OCI-LY7 (cell line): ENCODE measurements around the gene FCHSD2. TPM values are rescaled to one million over a fixed set of nuclear protein-coding genes. Genes with fewer than 3 reads are reported as not detected.

Source experiments
- BruUV-seq: library from RNA; stranded (reverse); fragments of 400-500 nt; replicated peaks from 2 replicates; lab custom pipeline; 2021; lab: Mats Ljungman, UMichigan
- CTCF ChIA-PET: fragments of 300-600 bp; sonication (Branson Sonifier 250); formaldehyde crosslinking; loops from one replicate; lab custom pipeline; 2022; ENCODE audit warnings: antibody characterized with exemption; ENCODE audit not compliant: unreplicated experiment; lab: Charles Lee
- POLR2A ChIA-PET: fragments of 300-600 bp; sonication (Branson Sonifier 250); formaldehyde crosslinking; loops from one replicate; lab custom pipeline; 2022; ENCODE audit warnings: antibody characterized with exemption; lab: Charles Lee
- DNase-seq: peaks from one replicate; pipeline ENCODE4 v3.0.0-alpha.2; 2015; ENCODE audit warnings: low spot score
- H2AFZ ChIP-seq: fragments of 200-600 bp; sonication (generic), shearing (Covaris generic); 2 replicates; pipeline ENCODE4 v1.6.1; 2014; ENCODE audit warnings: mild to moderate bottlenecking, antibody characterized with exemption, low read length, moderate library complexity
- H3K27ac ChIP-seq: fragments of 200-600 bp; sonication (generic); 2 replicates; pipeline ENCODE4 v1.5.1; 2014; ENCODE audit warnings: mixed run types, low read depth, mild to moderate bottlenecking, moderate library complexity, low read length, inconsistent platforms; ENCODE audit not compliant: poor library complexity, severe bottlenecking
- H3K36me3 ChIP-seq: fragments of 200-600 bp; sonication (generic); 2 replicates; pipeline ENCODE4 v1.6.1; 2014; ENCODE audit warnings: mild to moderate bottlenecking, antibody characterized with exemption, low read length, moderate library complexity, mixed read lengths; ENCODE audit not compliant: insufficient read depth
- H3K4me1 ChIP-seq: fragments of 200-600 bp; sonication (generic); 2 replicates; pipeline ENCODE4 v1.5.1; 2014; ENCODE audit warnings: mild to moderate bottlenecking, low read length; ENCODE audit not compliant: insufficient read depth, poor library complexity, severe bottlenecking
- H3K4me2 ChIP-seq: fragments of 200-600 bp; sonication (generic); 2 replicates; pipeline ENCODE4 v1.6.1; 2014; ENCODE audit warnings: mild to moderate bottlenecking, low read length
- H3K4me3 ChIP-seq: fragments of 200-600 bp; sonication (generic); 2 replicates; pipeline ENCODE4 v1.5.1; 2014; ENCODE audit warnings: mild to moderate bottlenecking, low read depth, low read length; ENCODE audit not compliant: poor library complexity, severe bottlenecking
- H3K79me2 ChIP-seq: fragments of 200-600 bp; sonication (generic); 2 replicates; pipeline ENCODE4 v1.6.1; 2016; ENCODE audit warnings: low read depth, mild to moderate bottlenecking, low read length, moderate library complexity, mixed read lengths; ENCODE audit not compliant: insufficient read depth
- H3K9me2 ChIP-seq: fragments of 200-600 bp; sonication (generic); 2 replicates; pipeline ENCODE4 v1.6.1; 2016; ENCODE audit warnings: mild to moderate bottlenecking, low read length, mixed read lengths; ENCODE audit not compliant: insufficient read depth
- H3K9me3 ChIP-seq: fragments of 200-600 bp; sonication (generic); 2 replicates; pipeline ENCODE4 v1.6.1; 2014; ENCODE audit warnings: mild to moderate bottlenecking, mixed run types, low read length, mixed read lengths
- H4K20me1 ChIP-seq: fragments of 200-600 bp; sonication (generic); 2 replicates; pipeline ENCODE4 v1.6.1; 2014; ENCODE audit warnings: mild to moderate bottlenecking, antibody characterized with exemption, low read length, moderate library complexity, mixed read lengths; ENCODE audit not compliant: insufficient read depth
- CTCF ChIP-seq: fragments of 200-600 bp; sonication (generic); conservative IDR thresholded peaks from 2 replicates; pipeline ENCODE4 v1.5.1; 2014; ENCODE audit warnings: mild to moderate bottlenecking, antibody characterized with exemption, low read length, moderate library complexity, mixed read lengths
- EZH2phosphoT487 ChIP-seq: fragments of 200-600 bp; sonication (generic); IDR thresholded peaks from 2 replicates; pipeline ENCODE4 v1.6.1; 2018; ENCODE audit warnings: low read depth, borderline replicate concordance, mild to moderate bottlenecking, mixed run types, antibody characterized with exemption, low read length, moderate library complexity, mixed read lengths
- intact Hi-C: fragments of 100-400 bp; cut with micrococcal nuclease; formaldehyde crosslinking; loops from one replicate; pipeline ENCODE4 v1.10.0; 2022; ENCODE audit not compliant: unreplicated experiment
- total RNA-seq, 2 experiments: library from RNA; depleted of rRNA in 1 of 2; stranded (reverse); fragments of >200 nt in 1 of 2; shearing (Covaris generic) in 1 of 2; gene quantifications; 2 replicates each; pipeline ENCODE4 v1.2.3, GENCODE V29; 2014 to 2022

The FCHSD2 gene
- total RNA-seq, 2 experiments from 2014 or later: 39.0 to 147 TPM

- Histone ChIP-seq H3K4me1 (peaks cover 17% of the 10 kb centered on the region), H4K20me1 (no peaks in the 10 kb centered on the region), H3K4me2 (no peak overlapping the region), H3K79me2 (no peaks in the 10 kb centered on the region), H3K27ac (no peak overlapping the region), H3K9me3 (no peaks in the 10 kb centered on the region), H2AFZ (no peak overlapping the region), H3K9me2 (no peaks in the 10 kb centered on the region), H3K36me3 (no peaks in the 10 kb centered on the region), H3K4me3 (no peak overlapping the region)
- intact Hi-C loops: no loop called here
- CTCF ChIA-PET: no interaction called here
- TF ChIP-seq CTCF (no peak), EZH2phosphoT487 (no peak)
- DNase-seq: no peak
- POLR2A ChIA-PET: no interaction called here
- BruUV-seq: no TSS peak
Observed at GRCh38 chr11:73188301-73188700, 46.2 kb upstream of the FCHSD2 start.

DNA sequence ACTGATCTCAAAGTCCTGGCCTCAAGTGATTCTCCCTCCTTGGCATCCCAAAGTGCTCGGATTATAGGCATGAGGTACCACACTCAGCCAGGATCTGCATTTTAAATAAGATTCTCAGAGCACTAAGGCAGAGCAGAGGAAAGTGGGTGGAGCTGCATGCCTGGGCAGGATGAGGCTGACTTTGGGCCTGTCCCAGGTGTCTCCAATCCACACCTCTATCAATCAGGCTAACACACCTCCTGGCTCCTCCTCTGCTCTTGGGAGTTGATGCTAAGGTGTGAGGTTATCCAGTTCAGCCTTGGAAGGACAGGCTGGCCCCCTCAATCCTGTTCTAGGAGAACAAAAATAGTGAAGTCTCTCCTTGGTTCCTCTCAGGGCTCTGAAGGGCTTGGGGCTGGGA lies 45.7 kb upstream of the FCHSD2 start:
- Histone ChIP-seq H2AFZ (no peak overlapping the region), H3K4me3 (no peak overlapping the region), H3K27ac (no peak overlapping the region), H3K4me1 (peaks cover 17% of the 10 kb centered on the region), H3K36me3 (no peaks in the 10 kb centered on the region), H3K79me2 (no peaks in the 10 kb centered on the region), H3K4me2 (no peak overlapping the region), H3K9me2 (no peaks in the 10 kb centered on the region), H3K9me3 (no peaks in the 10 kb centered on the region), H4K20me1 (no peaks in the 10 kb centered on the region)
- ChIA-PET POLR2A (interaction anchor here (0.7 kb wide), 1 partner anchor 278 kb away, joined by 5 read pairs; no protein-coding TSS in a partner anchor), CTCF (interaction anchor here (0.6 kb wide), 1 partner anchor 102 kb away, joined by 3 read pairs; no protein-coding TSS in a partner anchor)
- no peak for TF ChIP-seq EZH2phosphoT487
- DNase-seq: no peak
- intact Hi-C loops: no loop called here
- no TSS peak for BruUV-seq

GRCh38 chr11:73186886-73187285 lies 44.8 kb upstream of the FCHSD2 start:
- POLR2A ChIA-PET: interaction anchor here (0.6 to 1.7 kb wide), 4 partner anchors 10 to 279 kb away, joined by 3 to 5 read pairs (median 4); no protein-coding TSS in a partner anchor
- H3K9me2 ChIP-seq: no peaks in the 10 kb centered on the region
- CTCF ChIA-PET: interaction anchor here (1.0 to 1.3 kb wide), 2 partner anchors 9 to 56 kb away, joined by 4 to 5 read pairs; no protein-coding TSS in a partner anchor
- DNase-seq: no peak
- H3K4me2 ChIP-seq: no peak overlapping the region
- TF ChIP-seq CTCF (no peak), EZH2phosphoT487 (no peak)
- 0 out of 2 replicates have a peak, but pooled peaks cover 2% of the 10 kb centered on the region for H3K9me3 ChIP-seq
- no peaks in the 10 kb centered on the region for H3K79me2 ChIP-seq
- no peak overlapping the region for H2AFZ ChIP-seq
- BruUV-seq: no TSS peak
- no peak overlapping the region for H3K27ac ChIP-seq
- intact Hi-C loops: no loop called here
- no peaks in the 10 kb centered on the region for H4K20me1 ChIP-seq
- H3K36me3 ChIP-seq: no peaks in the 10 kb centered on the region
- peaks cover 17% of the 10 kb centered on the region for H3K4me1 ChIP-seq
- no peak overlapping the region for H3K4me3 ChIP-seq
